HepG2 (cell line): Measurements from ENCODE around the gene GALNT16. TPM values are rescaled to one million over a fixed set of nuclear protein-coding genes. Genes with fewer than 3 reads are reported as not detected.
A peak's percentile ranks its signal among the peaks of the same experiment; 100 is the strongest.

Experiments
- ATAC-seq: fragments of 200-7000 bp; cut with Tn5 transposase; 3 replicates; pipeline ENCODE4 v1.9.1; 2020; ENCODE audit warnings: mild to moderate bottlenecking, moderate library complexity
- BruUV-seq: library from RNA; stranded (reverse); fragments of 400-500 nt; replicated peaks from 2 replicates; lab custom pipeline; 2021; lab: Mats Ljungman, UMichigan
- CTCF ChIA-PET: fragments of 300-600 bp; formaldehyde crosslinking; extraction: SDS; loops from one replicate; lab custom pipeline; 2021; ENCODE audit warnings: low total read pairs, inconsistent platforms, low intra/inter-chr PET ratio; lab: Yijun Ruan, JAX
- POLR2A ChIA-PET: fragments of 350-600 bp; sonication (Branson Sonifier 250); formaldehyde crosslinking; loops from one replicate; lab custom pipeline; 2020; ENCODE audit warnings: antibody characterized with exemption, inconsistent platforms; lab: Yijun Ruan, JAX
- DNase-seq: peaks from one replicate; pipeline ENCODE4 v3.0.0-alpha.2; 2015; ENCODE audit warnings: low spot score
- FAIRE-seq: peaks from 3 replicates; lab custom pipeline; 2011; peaks lifted over from hg19 to GRCh38; lab: Jason Lieb, UNC
- H2AFZ ChIP-seq: one replicate; pipeline ENCODE4 v1.6.1; 2011; ENCODE audit warnings: low read length, inconsistent platforms
- H3K27ac ChIP-seq: fragments of 300-600 bp; 3 replicates; pipeline ENCODE4 v1.8.0; 2011; ENCODE audit warnings: mixed run types, mild to moderate bottlenecking, mixed read lengths, low read length, inconsistent platforms; ENCODE audit not compliant: insufficient read depth; ENCODE audit errors: extremely low read length
- H3K27me3 ChIP-seq, 2 experiments: fragments of 200-600 bp in 1 of 2; 2 replicates in 1 of 2; 3 replicates in 1 of 2; pipeline versions ENCODE4 v1.6.0 to v1.8.0; 2011; ENCODE audit warnings: low read length in 2 of 2, mild to moderate bottlenecking in 2 of 2, moderate library complexity in 2 of 2, inconsistent platforms in 1 of 2; ENCODE audit not compliant: insufficient read depth in 2 of 2, control insufficient read depth in 1 of 2
- H3K36me3 ChIP-seq, 2 experiments: fragments of 200-600 bp in 1 of 2; replicated peaks in 1 of 2; 2 replicates in 1 of 2; 3 replicates in 1 of 2; pipeline versions ENCODE4 v1.5.1 to v1.8.0; 2011; ENCODE audit warnings: low read length in 2 of 2, inconsistent platforms in 1 of 2; ENCODE audit not compliant: insufficient read depth in 2 of 2, control insufficient read depth in 1 of 2
- H3K4me1 ChIP-seq: 2 replicates; pipeline ENCODE4 v1.5.1; 2012; ENCODE audit warnings: low read length, inconsistent platforms; ENCODE audit not compliant: insufficient read depth
- H3K4me2 ChIP-seq: 2 replicates; pipeline ENCODE4 v1.6.0; 2011; ENCODE audit warnings: low read depth, low read length, inconsistent platforms
- H3K4me3 ChIP-seq, 3 experiments: fragments of 200-600 bp in 1 of 3; sonication (generic), shearing (Covaris generic) in 1 of 3; replicated peaks in 1 of 3; 2 replicates each; pipeline ENCODE4 v1.5.1; 2011 to 2016; ENCODE audit warnings: low read length in 3 of 3, inconsistent platforms in 2 of 3, low read depth in 2 of 3, mild to moderate bottlenecking in 2 of 3, control low read depth in 1 of 3, mixed read lengths in 1 of 3; ENCODE audit not compliant: insufficient read depth in 1 of 3
- H3K79me2 ChIP-seq: one replicate; pipeline ENCODE4 v1.6.1; 2011; ENCODE audit warnings: low read length, inconsistent platforms; ENCODE audit not compliant: insufficient read depth
- H3K9ac ChIP-seq: 2 replicates; pipeline ENCODE4 v1.6.0; 2011; ENCODE audit warnings: mild to moderate bottlenecking, low read depth, low read length, inconsistent platforms; ENCODE audit not compliant: insufficient read depth
- H3K9me3 ChIP-seq: 2 replicates; pipeline ENCODE4 v1.5.1; 2012; ENCODE audit warnings: mild to moderate bottlenecking, low read length
- H4K20me1 ChIP-seq: 2 replicates; pipeline ENCODE4 v1.6.0; 2011; ENCODE audit warnings: inconsistent platforms, mild to moderate bottlenecking, low read length, moderate library complexity; ENCODE audit not compliant: insufficient read depth
- KDM2A ChIP-seq: sonication (generic); formaldehyde crosslinking; IDR thresholded peaks from 2 replicates; pipeline ENCODE4 v1.4.0; 2020; ENCODE audit warnings: low read depth, missing genetic modification reagents, borderline replicate concordance
- MBD4 ChIP-seq: IDR thresholded peaks from 2 replicates; pipeline ENCODE4 v1.6.1; 2012; ENCODE audit warnings: low read length, inconsistent platforms, borderline replicate concordance
- MED1 ChIP-seq: sonication (generic); formaldehyde crosslinking; IDR thresholded peaks from 2 replicates; pipeline ENCODE4 v1.4.0; 2020; ENCODE audit warnings: missing genetic modification reagents
- RAD21 ChIP-seq: fragments of 450-650 bp; formaldehyde crosslinking; IDR thresholded peaks from 2 replicates; pipeline ENCODE4 v1.5.0; 2020; ENCODE audit warnings: mild to moderate bottlenecking
- RBM39 ChIP-seq: fragments of 200-400 bp; formaldehyde crosslinking; IDR thresholded peaks from one replicate; pipeline ENCODE4 v1.6.1; 2018; ENCODE audit warnings: antibody characterized with exemption, mild to moderate bottlenecking, low read depth, low read length; ENCODE audit not compliant: poor library complexity, severe bottlenecking
- STAG1 ChIP-seq: sonication (generic); formaldehyde crosslinking; IDR thresholded peaks from 2 replicates; pipeline ENCODE4 v1.4.0; 2020; ENCODE audit warnings: missing genetic modification reagents
- XRCC5 ChIP-seq: fragments of 200-400 bp; formaldehyde crosslinking; optimal IDR thresholded peaks from 2 replicates; pipeline ENCODE3; 2017; ENCODE audit warnings: mild to moderate bottlenecking, low read length
- WGBS: methylation state at CpG from one replicate; pipeline ENCODE4 v1.1.6; 2017; ENCODE audit warnings: low lambda C conversion rate; 5-methylcytosine and 5-hydroxymethylcytosine counted together
- in situ Hi-C: cut with HindIII; loops from 2 replicates; pipeline ENCODE4 v1.10.0; 2017; ENCODE audit warnings: low pct_unique_long_range_greater_than_20kb; ENCODE audit not compliant: extremely low pct_ligation_motif_present
- intact Hi-C: fragments of 100-400 bp; cut with micrococcal nuclease; formaldehyde crosslinking; loops from one replicate; pipeline ENCODE4 v1.10.0; 2022; ENCODE audit not compliant: unreplicated experiment
- polyA plus RNA-seq, 8 experiments: library from polyadenylated mRNA; depleted of rRNA in 3 of 8; stranded (reverse) in 7 of 8; unstranded in 1 of 8; fragments of >200 nt; fragmentation: Illumina TruSeq in 4 of 8; extraction: Trizol in 4 of 8; gene quantifications; 2 replicates each; pipeline versions ENCODE4 v1.2.1 to v1.2.3, GENCODE V29; 2011 to 2016; ENCODE audit warnings: low read depth in 4 of 8, missing spikeins in 1 of 8, mixed read lengths in 1 of 8; ENCODE audit not compliant: insufficient read depth in 1 of 8
- total RNA-seq, 5 experiments: library from RNA; depleted of rRNA; stranded (reverse); fragments of >200 nt; fragmentation: Illumina TruSeq; extraction: Trizol; gene quantifications; 2 replicates each; pipeline ENCODE4 v1.2.3, GENCODE V29; 2016; ENCODE audit warnings: low read depth in 1 of 5
- TF ChIP-seq, protein P1 (sequence below): sonication (generic); formaldehyde crosslinking; IDR thresholded peaks from 2 replicates; pipeline ENCODE4 v1.4.0; 2020; ENCODE audit warnings: missing genetic modification reagents
- TF ChIP-seq, protein P2 (sequence below): sonication (generic); formaldehyde crosslinking; IDR thresholded peaks from 2 replicates; pipeline ENCODE4 v1.5.0; 2020; ENCODE audit warnings: mild to moderate bottlenecking, missing genetic modification reagents
- TF ChIP-seq, protein P3 (sequence below): sonication (generic); formaldehyde crosslinking; IDR thresholded peaks from 2 replicates; pipeline ENCODE4 v1.5.0; 2020; ENCODE audit warnings: mild to moderate bottlenecking, missing genetic modification reagents, moderate library complexity
- TF ChIP-seq, protein P4 (sequence below): sonication (generic); formaldehyde crosslinking; IDR thresholded peaks from 2 replicates; pipeline ENCODE4 v1.5.1; 2020; ENCODE audit warnings: mild to moderate bottlenecking, missing genetic modification reagents, moderate library complexity

GALNT16 gene
- total and polyA plus RNA-seq, 2 of the 13 experiments (the other 11 are each of a cell fraction or from before 2014, with no cell fraction given) = 0.54 to 0.82 TPM

DNA sequence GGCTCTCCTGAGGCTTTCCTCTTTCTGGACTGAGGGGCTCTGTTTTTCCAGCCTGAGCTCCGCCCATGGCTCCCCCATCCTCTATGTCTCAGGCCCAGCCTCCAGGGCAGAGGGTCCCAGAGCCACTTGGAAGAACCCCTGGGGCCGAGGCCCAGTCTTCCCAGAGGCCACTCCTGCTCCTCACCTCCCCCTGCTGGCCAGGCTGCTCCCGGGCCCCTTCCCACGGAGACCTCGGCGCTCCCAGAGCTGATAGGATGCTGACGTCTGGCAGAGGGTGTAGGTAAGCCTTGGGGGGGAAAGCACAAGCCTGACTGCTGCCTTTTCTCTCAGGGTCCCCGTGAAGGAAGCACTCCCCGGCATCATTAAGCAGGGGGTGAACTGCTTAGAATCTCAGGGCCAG, 86.8 kb downstream of the GALNT16 start:
- TF ChIP-seq RBM39 (no peak), XRCC5 (peak; percentile 88), RAD21 (CRISPR knock-in tag) (peak; percentile 51; the same call in 1 of the 2 replicates), STAG1 (CRISPR knock-in tag) (peak; percentile 65), MED1 (CRISPR knock-in tag) (no peak), MBD4 (no peak), KDM2A (CRISPR knock-in tag) (peak; percentile 48; the same call in 1 of the 2 replicates)
- TF ChIP-seq, protein P1, sequence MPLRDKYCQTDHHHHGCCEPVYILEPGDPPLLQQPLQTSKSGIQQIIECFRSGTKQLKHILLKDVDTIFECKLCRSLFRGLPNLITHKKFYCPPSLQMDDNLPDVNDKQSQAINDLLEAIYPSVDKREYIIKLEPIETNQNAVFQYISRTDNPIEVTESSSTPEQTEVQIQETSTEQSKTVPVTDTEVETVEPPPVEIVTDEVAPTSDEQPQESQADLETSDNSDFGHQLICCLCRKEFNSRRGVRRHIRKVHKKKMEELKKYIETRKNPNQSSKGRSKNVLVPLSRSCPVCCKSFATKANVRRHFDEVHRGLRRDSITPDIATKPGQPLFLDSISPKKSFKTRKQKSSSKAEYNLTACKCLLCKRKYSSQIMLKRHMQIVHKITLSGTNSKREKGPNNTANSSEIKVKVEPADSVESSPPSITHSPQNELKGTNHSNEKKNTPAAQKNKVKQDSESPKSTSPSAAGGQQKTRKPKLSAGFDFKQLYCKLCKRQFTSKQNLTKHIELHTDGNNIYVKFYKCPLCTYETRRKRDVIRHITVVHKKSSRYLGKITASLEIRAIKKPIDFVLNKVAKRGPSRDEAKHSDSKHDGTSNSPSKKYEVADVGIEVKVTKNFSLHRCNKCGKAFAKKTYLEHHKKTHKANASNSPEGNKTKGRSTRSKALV (CRISPR knock-in tag) = 0 out of 2 replicates have a peak, but pooled peaks have one; percentile 39
- TF ChIP-seq, protein P2, sequence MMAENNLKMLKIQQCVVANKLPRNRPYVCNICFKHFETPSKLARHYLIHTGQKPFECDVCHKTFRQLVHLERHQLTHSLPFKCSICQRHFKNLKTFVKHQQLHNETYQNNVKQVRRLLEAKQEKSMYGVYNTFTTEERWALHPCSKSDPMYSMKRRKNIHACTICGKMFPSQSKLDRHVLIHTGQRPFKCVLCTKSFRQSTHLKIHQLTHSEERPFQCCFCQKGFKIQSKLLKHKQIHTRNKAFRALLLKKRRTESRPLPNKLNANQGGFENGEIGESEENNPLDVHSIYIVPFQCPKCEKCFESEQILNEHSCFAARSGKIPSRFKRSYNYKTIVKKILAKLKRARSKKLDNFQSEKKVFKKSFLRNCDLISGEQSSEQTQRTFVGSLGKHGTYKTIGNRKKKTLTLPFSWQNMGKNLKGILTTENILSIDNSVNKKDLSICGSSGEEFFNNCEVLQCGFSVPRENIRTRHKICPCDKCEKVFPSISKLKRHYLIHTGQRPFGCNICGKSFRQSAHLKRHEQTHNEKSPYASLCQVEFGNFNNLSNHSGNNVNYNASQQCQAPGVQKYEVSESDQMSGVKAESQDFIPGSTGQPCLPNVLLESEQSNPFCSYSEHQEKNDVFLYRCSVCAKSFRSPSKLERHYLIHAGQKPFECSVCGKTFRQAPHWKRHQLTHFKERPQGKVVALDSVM = peak; percentile 61; the same call in 1 of the 2 replicates
- TF ChIP-seq, protein P3, sequence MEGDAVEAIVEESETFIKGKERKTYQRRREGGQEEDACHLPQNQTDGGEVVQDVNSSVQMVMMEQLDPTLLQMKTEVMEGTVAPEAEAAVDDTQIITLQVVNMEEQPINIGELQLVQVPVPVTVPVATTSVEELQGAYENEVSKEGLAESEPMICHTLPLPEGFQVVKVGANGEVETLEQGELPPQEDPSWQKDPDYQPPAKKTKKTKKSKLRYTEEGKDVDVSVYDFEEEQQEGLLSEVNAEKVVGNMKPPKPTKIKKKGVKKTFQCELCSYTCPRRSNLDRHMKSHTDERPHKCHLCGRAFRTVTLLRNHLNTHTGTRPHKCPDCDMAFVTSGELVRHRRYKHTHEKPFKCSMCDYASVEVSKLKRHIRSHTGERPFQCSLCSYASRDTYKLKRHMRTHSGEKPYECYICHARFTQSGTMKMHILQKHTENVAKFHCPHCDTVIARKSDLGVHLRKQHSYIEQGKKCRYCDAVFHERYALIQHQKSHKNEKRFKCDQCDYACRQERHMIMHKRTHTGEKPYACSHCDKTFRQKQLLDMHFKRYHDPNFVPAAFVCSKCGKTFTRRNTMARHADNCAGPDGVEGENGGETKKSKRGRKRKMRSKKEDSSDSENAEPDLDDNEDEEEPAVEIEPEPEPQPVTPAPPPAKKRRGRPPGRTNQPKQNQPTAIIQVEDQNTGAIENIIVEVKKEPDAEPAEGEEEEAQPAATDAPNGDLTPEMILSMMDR (CRISPR knock-in tag) = peak; percentile 82
- TF ChIP-seq, protein P4, sequence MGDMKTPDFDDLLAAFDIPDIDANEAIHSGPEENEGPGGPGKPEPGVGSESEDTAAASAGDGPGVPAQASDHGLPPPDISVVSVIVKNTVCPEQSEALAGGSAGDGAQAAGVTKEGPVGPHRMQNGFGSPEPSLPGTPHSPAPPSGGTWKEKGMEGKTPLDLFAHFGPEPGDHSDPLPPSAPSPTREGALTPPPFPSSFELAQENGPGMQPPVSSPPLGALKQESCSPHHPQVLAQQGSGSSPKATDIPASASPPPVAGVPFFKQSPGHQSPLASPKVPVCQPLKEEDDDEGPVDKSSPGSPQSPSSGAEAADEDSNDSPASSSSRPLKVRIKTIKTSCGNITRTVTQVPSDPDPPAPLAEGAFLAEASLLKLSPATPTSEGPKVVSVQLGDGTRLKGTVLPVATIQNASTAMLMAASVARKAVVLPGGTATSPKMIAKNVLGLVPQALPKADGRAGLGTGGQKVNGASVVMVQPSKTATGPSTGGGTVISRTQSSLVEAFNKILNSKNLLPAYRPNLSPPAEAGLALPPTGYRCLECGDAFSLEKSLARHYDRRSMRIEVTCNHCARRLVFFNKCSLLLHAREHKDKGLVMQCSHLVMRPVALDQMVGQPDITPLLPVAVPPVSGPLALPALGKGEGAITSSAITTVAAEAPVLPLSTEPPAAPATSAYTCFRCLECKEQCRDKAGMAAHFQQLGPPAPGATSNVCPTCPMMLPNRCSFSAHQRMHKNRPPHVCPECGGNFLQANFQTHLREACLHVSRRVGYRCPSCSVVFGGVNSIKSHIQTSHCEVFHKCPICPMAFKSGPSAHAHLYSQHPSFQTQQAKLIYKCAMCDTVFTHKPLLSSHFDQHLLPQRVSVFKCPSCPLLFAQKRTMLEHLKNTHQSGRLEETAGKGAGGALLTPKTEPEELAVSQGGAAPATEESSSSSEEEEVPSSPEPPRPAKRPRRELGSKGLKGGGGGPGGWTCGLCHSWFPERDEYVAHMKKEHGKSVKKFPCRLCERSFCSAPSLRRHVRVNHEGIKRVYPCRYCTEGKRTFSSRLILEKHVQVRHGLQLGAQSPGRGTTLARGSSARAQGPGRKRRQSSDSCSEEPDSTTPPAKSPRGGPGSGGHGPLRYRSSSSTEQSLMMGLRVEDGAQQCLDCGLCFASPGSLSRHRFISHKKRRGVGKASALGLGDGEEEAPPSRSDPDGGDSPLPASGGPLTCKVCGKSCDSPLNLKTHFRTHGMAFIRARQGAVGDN (CRISPR knock-in tag) = peak; percentile 18; the same call in 1 of the 2 replicates
- H3K79me2 ChIP-seq = no peaks in the 10 kb centered on the region
- no TSS peak for BruUV-seq
- DNase-seq (no peak), ATAC-seq (peak; percentile 90), FAIRE-seq (no peak)
- no peak overlapping the region for H3K27ac ChIP-seq
- 3% methylated on average over 5 of the region's 9 CpGs for WGBS
- intact Hi-C loops = loop anchor here (2.0 kb wide), 1 partner anchor 104 kb away; no protein-coding TSS in a partner anchor
- H3K4me1 ChIP-seq = no peaks in the 10 kb centered on the region
- ChIA-PET CTCF (interaction anchor here (2.0 kb wide), 1 partner anchor 104 kb away, joined by 11 read pairs; no protein-coding TSS in a partner anchor), POLR2A (no interaction called here)
- H3K4me3 ChIP-seq = no peak overlapping the region
- in situ Hi-C loops = loop anchor here (5.0 kb wide), 1 partner anchor 104 kb away; no protein-coding TSS in a partner anchor
- no peak overlapping the region for H3K4me2 ChIP-seq
- no peaks in the 10 kb centered on the region for H3K9me3 ChIP-seq
- no peaks in the 10 kb centered on the region for H3K36me3 ChIP-seq
- H4K20me1 ChIP-seq = no peaks in the 10 kb centered on the region
- no peak overlapping the region for H2AFZ ChIP-seq
- H3K9ac ChIP-seq = no peak overlapping the region
- H3K27me3 ChIP-seq = peaks cover 0 to 22% of the 10 kb centered on the region in 2 experiments; a peak in 3 of 5 replicates
